ENCODE results near the gene C5orf46.

The C5orf46 gene

GRCh38 chr5:147857302-147858129 lies 48.8 kb downstream of the C5orf46 start:
- DNase-seq, result no peak

- DNase-seq, result no peak
Measured at GRCh38 chr5:147856801-147857200, 49.5 kb downstream of the C5orf46 start.

DNA sequence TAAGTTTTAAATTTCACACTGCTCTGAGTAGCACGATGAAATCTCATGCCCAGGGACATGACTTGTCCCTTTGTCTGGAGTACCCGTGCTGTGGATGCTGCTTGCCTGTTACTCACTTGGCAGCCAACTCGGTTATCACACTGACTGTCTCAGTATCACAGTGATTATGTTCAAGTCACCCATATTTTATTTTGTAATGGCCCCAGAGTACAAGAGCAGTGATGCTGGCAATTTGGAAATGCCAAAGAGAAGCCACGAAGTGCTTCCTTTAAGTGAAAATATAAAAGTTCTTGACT lies 50.6 kb downstream of the C5orf46 start:
- no peak for DNase-seq

DNA sequence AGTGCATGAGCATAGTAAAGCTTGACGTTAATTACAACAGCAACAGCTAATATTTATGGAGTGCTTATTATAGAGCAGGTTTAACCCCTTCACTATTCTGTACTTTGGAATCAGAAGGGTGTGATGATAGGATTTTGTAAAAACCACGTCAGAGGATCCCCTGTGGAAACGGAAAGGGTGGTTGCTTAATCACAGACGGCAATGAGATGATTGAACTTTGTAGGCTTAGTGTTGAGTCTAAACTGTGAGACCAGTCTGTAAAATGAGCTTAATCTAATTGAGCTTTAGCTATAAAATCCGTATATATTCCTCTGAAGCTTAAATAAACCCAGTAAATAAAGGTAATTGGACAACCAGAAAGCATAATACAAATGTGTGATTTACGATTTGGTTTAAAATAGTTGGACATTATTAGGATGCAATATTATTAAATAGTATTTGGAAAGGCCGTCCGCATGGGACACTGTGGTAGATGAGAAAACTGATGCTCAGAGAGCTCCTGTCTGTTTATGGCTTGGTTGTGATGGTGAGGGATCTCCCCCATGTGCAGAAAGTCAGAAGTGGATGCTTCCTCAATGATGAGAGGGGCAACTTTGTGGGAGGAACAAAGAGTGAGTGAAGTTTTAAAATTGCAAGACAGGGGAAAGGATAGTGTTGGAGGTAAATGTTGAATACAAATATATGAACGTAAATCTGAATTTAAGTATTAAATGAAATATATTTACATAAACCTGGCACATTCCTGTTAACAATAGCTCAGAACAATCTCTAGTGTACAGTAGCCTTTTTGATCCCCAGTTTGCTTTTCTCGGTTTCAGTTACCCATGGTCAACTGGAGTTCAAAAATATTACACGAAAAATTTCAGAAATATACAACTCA lies 51.2 kb downstream of the C5orf46 start:
- no peak for DNase-seq

DNA sequence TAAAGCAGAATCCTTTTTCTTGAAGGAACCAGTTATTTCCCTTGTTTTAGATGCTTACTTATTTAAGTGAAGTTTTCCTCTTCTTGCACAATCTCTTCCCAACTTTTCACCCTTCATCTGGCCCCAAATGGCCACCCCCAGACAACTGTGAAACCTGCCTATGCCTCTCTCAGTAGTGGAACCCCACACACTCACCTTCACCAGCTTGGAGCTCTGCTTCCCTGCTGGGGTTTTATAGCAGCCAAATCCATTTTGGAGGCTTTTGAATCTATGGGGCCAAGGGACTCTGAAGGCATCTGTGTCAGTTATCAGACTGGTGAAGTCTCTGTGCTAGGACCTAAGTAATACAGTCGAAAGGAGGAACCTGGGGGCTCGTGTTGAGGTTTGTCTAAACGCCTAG lies 52.0 kb downstream of the C5orf46 start:
- no peak for DNase-seq

DNA sequence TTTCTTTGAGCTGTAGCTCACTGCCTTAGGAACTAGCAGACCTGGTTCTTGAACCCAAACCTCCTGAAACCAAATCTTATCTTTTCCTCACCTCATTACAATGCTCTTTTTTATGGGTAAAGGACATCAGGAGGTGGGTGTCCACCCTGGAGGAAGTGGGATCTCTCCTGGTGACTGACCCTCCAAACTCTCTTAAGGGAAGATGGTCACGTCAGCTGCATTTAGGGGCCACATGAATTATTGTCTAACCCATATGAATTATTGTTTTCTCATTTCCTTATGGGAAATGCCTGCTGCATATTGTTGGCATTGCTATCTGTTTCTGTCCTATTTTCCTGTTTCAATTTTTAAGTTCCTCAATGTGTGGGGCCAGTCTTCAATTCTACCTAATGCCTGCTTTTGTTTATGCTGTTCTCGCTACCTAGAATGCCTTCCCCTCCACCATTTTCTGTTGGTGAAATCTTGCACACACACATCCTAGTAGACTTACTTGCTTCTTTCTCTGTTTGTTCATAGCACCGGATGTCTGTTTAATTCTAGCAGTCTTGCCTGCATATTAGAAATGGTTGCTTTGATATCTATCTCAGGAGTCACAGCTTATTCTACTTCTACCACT lies 52.9 kb downstream of the C5orf46 start:
- DNase-seq, result no peak

DNA sequence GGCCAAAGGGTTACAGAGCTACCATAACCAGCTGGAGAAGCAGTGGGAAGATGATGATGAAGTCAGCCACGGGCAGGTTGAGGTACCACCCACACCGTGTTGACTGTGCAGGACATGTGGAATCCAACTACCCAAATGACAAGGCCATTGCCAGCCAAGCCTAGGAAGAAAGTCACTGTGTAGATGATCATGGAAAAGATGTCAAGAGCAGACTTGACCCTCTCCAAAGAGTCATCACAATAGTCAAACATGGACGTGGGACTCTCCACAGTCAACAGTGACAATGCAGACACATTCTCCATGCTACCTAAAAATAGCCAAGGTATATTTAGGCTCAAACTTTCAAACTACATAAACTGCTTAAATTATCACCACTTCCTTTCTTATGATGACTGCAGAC lies 54.0 kb downstream of the C5orf46 start:
- no peak for DNase-seq

DNA sequence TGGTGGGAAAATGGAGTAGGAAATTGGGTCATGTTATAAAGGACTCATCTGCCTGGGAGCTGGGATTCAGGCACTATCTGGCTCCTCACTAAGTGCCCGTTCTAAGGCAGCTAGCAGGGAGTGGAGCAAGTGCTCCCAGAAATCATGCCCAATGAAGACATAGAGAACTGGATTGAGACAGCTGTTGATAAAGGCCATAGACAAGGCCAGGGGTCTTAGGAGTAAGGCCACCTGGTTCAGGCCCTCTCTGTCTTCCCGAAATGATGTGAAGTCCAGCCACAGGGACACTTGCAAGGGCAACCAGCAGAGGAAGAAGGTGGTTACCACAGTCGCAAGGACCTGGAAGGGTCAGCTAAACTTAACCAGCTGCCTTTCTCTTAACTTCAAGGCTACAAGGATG lies 54.8 kb downstream of the C5orf46 start:
- DNase-seq, result no peak

- DNase-seq, result no peak
Measured at GRCh38 chr5:147849226-147849625, 57.1 kb downstream of the C5orf46 start.

DNA sequence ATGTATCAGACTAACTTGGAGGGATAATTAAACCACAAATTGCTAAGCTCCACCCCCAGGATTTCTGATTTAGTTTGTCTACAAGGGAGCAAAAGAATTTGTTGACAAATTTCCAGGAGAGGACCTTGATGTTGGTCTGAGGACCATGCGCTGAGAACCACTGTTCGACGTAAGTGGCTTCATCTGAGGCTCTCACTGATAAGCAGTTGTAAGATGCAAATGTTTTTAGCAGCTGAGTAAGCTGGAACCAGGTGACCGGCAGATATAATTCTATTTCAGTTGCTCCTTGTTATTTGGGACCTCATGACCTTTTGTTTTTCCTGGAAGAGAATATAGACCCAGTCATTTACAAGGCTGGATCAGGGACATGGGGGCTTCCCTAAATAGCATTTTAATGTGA lies 60.7 kb downstream of the C5orf46 start:
- DNase-seq, result no peak

DNA sequence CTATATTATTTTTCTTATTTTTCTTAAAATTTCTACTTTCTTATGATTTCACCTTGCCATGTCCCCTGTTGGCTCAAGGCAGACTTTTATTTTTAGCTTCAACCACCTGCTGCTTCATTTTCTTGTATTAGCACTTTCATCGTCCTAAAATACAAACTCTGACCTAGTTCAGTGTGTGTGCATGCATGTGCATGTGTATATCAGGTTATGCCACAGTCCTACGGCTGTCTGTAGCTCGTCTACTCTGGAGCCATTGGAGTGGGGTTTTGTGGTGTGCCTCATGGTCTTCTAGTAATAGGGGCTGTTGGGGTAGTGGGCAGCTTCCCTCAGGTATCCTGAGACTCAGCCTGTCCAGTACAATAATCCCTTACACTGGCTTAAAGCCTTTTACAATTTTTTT lies 61.5 kb downstream of the C5orf46 start:
- DNase-seq, result no peak

DNA sequence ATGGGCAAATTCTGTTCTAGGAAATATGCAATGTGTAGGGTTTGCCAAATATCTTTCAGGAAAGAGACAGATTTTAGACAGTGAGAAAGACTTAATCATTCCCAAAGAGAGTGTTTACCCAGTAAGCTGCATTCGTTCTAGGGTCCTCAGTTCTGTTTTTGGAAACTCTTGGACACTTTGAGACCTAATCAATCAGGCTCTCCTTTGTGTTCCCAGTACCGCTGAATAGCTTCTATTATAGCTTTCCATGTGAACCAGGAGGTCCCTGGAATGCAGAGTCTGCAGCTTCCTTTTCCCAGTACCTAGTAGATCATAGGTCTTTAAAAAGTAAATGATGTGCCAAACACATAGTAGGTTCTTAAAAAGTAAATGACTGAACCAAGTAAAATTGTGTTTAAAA lies 63.5 kb downstream of the C5orf46 start:
- no peak for DNase-seq

All from NCI-H187 treated with DMSO at 0.1 percent for 48 hours (cell line).